Left ventricle myocardium inferior (tissue), 1 donor: Measurements from ENCODE around the gene ECE1. TPM values are rescaled to one million over a fixed set of nuclear protein-coding genes. Genes with fewer than 3 reads are reported as not detected.
A peak's percentile ranks its signal among the peaks of the same experiment; 100 is the strongest.

Experiments used
- DNase-seq: peaks from one replicate; pipeline ENCODE4 v3.0.0-alpha.2; 2020
- H3K27ac ChIP-seq: fragments of 200-600 bp; replicated peaks from 2 replicates; pipeline ENCODE4 v1.8.0; 2021
- H3K27me3 ChIP-seq: fragments of 200-600 bp; 2 replicates; pipeline ENCODE4 v1.8.0; 2021; ENCODE audit warnings: low read depth
- H3K36me3 ChIP-seq: fragments of 200-600 bp; 2 replicates; pipeline ENCODE4 v1.8.0; 2021
- H3K4me1 ChIP-seq: fragments of 200-600 bp; 2 replicates; pipeline ENCODE4 v1.8.0; 2021
- H3K4me3 ChIP-seq: fragments of 200-600 bp; 2 replicates; pipeline ENCODE4 v1.8.0; 2021; ENCODE audit warnings: mild to moderate bottlenecking, moderate library complexity
- H3K9me3 ChIP-seq: fragments of 200-600 bp; replicated peaks from 2 replicates; pipeline ENCODE4 v1.8.0; 2021
- CTCF ChIP-seq: fragments of 200-600 bp; IDR thresholded peaks from 2 replicates; pipeline ENCODE4 v1.8.0; 2021; ENCODE audit warnings: antibody characterized with exemption, mild to moderate bottlenecking, borderline replicate concordance
- intact Hi-C: fragments of 100-400 bp; cut with micrococcal nuclease; formaldehyde crosslinking; loops from one replicate; pipeline ENCODE4 v1.11.0; 2022
- total RNA-seq: library from RNA; stranded (reverse); fragmentation: NEBNext Ultra II Directional; extraction: Animal tissue kit (Norgen Biotek cat#: 25700); gene quantifications from one replicate; pipeline ENCODE4 v1.2.1, GENCODE V29; 2021
- donor health status: DM: no; HTN: yes; CAD: no; lungs with severe emphysema.

Gene ECE1
- total RNA-seq, 1 donor from 2014 or later, result 54.7 TPM

GRCh38 chr1:21308330-21308729 is 18.1 kb upstream of the ECE1 start:
- DNase-seq, result no peak
- no peaks in the 10 kb centered on the region for H3K9me3 ChIP-seq
- peak overlapping the region; percentile 50 for H3K27ac ChIP-seq
- no peaks in the 10 kb centered on the region for H3K36me3 ChIP-seq
- intact Hi-C loops, result no loop called here
- no peak overlapping the region for H3K4me3 ChIP-seq
- no peak for TF ChIP-seq CTCF
- peaks cover 74% of the 10 kb centered on the region for H3K4me1 ChIP-seq
- no peaks in the 10 kb centered on the region for H3K27me3 ChIP-seq

- Histone ChIP-seq H3K27me3 (no peaks in the 10 kb centered on the region), H3K4me3 (no peak overlapping the region), H3K27ac (peak overlapping the region; percentile 50), H3K4me1 (peaks cover 74% of the 10 kb centered on the region), H3K36me3 (no peaks in the 10 kb centered on the region), H3K9me3 (no peaks in the 10 kb centered on the region)
- no peak for TF ChIP-seq CTCF
- intact Hi-C loops, result no loop called here
- DNase-seq, result no peak
Observed at GRCh38 chr1:21307663-21308305, 17.5 kb upstream of the ECE1 start.

- Histone ChIP-seq H3K4me1 (peaks cover 74% of the 10 kb centered on the region), H3K9me3 (no peaks in the 10 kb centered on the region), H3K4me3 (no peak overlapping the region), H3K36me3 (no peaks in the 10 kb centered on the region), H3K27ac (peak overlapping the region; percentile 50), H3K27me3 (no peaks in the 10 kb centered on the region)
- no peak for DNase-seq
- TF ChIP-seq CTCF, result no peak
- intact Hi-C loops, result no loop called here
Observed at GRCh38 chr1:21307210-21307609, 16.9 kb upstream of the ECE1 start.

GRCh38 chr1:21305900-21306189 is 15.6 kb upstream of the ECE1 start:
- no peaks in the 10 kb centered on the region for H3K27me3 ChIP-seq
- no peaks in the 10 kb centered on the region for H3K36me3 ChIP-seq
- H3K9me3 ChIP-seq, result no peaks in the 10 kb centered on the region
- intact Hi-C loops, result no loop called here
- no peak overlapping the region for H3K4me3 ChIP-seq
- H3K4me1 ChIP-seq, result peaks cover 70% of the 10 kb centered on the region
- peak overlapping the region; percentile 54 for H3K27ac ChIP-seq
- TF ChIP-seq CTCF, result no peak
- no peak for DNase-seq

- Histone ChIP-seq H3K36me3 (no peaks in the 10 kb centered on the region), H3K4me1 (peaks cover 69% of the 10 kb centered on the region), H3K9me3 (no peaks in the 10 kb centered on the region), H3K27ac (peak overlapping the region; percentile 54), H3K27me3 (no peaks in the 10 kb centered on the region), H3K4me3 (no peak overlapping the region)
- no peak for DNase-seq
- no peak for TF ChIP-seq CTCF
- intact Hi-C loops, result no loop called here
Observed at GRCh38 chr1:21305155-21305899, 15.1 kb upstream of the ECE1 start.
